Measurements from ENCODE around the gene CPT2. TPM values are rescaled to one million over a fixed set of nuclear protein-coding genes. Genes with fewer than 3 reads are reported as not detected.

Gene CPT2
- 10 to 100 TPM; 17.2 to 28.8 (median 21.7) TPM for total RNA-seq

DNA sequence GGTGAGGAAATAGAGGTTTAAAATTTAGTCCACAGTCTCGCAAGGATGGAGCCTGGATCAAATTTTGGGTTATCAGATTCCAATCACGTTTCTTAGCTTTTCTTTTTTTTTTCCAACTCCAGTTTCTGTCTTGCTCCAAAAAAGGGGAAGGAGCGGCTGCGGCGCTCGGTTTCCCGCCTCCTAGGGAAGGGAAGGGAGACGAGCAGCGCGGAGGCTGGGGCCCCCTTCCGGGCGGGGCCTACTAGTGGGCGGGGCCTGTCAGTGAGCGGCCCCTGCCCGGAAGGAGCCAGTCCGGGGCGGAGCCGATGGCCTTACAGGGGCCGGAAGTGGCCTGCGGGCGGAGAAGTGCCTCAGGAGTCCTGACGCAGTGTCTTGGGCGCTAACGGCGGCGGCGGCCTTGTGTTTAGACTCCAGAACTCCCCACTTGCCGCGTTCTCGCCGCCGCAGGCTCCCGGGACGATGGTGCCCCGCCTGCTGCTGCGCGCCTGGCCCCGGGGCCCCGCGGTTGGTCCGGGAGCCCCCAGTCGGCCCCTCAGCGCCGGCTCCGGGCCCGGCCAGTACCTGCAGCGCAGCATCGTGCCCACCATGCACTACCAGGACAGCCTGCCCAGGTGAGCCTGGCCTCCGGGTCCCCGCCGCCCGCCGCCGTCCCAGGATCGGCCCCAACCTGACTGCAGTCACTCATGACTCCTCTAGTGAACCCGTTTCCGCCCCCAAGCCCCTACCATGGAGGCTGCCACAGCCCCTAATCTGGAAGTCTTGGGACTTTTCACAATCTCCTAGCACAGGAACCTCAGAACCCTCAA lies at the start of gene CPT2:
CPT2 (plus strand) TSS at position 340 of the 806 bp plus-strand sequence; CDS start at position 460, 120 bp downstream.
- peak; percentile 85 to 91 for DNase-seq (ENCODE audit: low spot score in 2 of 2)
- Histone ChIP-seq H3K36me3 (peaks cover 0 to 13% (median 0%) of the 10 kb centered on the region in 3 donors), H3K4me1 (peaks cover 0 to 43% (median 14%) of the 10 kb centered on the region in 4 donors), H3K27ac (peak within 1 kb of the TSS; percentile 93 to 100 (median 99)), H3K27me3 (no peaks in the 10 kb centered on the region), H3K4me3 (peak within 1 kb of the TSS; percentile 91 to 100 (median 94)), H3K9me3 (no peaks in the 10 kb centered on the region)
- WGBS, 2 donors = 0 to 1% methylated on average over 29 to 36 of the region's 57 CpGs
- TF ChIP-seq EP300 (IDR thresholded peaks at IDR 0.05) (peak; percentile 46 to 98), POLR2A (IDR thresholded peaks at IDR 0.05) (peak; percentile 98 to 99)
- TF ChIP-seq, protein P1, sequence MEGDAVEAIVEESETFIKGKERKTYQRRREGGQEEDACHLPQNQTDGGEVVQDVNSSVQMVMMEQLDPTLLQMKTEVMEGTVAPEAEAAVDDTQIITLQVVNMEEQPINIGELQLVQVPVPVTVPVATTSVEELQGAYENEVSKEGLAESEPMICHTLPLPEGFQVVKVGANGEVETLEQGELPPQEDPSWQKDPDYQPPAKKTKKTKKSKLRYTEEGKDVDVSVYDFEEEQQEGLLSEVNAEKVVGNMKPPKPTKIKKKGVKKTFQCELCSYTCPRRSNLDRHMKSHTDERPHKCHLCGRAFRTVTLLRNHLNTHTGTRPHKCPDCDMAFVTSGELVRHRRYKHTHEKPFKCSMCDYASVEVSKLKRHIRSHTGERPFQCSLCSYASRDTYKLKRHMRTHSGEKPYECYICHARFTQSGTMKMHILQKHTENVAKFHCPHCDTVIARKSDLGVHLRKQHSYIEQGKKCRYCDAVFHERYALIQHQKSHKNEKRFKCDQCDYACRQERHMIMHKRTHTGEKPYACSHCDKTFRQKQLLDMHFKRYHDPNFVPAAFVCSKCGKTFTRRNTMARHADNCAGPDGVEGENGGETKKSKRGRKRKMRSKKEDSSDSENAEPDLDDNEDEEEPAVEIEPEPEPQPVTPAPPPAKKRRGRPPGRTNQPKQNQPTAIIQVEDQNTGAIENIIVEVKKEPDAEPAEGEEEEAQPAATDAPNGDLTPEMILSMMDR (IDR thresholded peaks at IDR 0.05) = peak in 2 of 5 experiments; percentile 29 to 57

DNA sequence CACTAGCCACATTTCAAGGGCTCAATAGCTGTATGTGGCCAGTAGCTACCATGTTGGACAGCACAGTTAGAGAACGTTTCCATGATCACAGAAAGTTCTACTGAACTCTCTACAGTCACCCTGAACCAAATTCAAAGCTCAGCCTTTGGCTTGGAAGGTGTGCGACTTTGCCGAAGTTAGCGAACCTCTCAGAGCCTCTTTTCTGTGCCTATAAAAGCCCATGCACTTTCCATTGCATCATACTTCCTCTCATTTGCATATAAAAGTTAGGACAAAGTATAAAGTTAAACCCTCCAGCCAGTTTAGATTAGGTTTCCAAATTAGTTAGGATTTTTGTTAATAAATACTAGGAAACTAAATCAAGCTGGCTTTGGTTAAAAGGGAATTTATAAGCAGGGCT lies 49.5 kb upstream of the CPT2 start:
- H3K4me1 ChIP-seq = peaks cover 0 to 9% (median 0%) of the 10 kb centered on the region in 4 donors
- DNase-seq (ENCODE audit: low spot score in 2 of 2) = no peak
- no peaks in the 10 kb centered on the region for H3K9me3 ChIP-seq
- no peak overlapping the region for H3K27ac ChIP-seq
- TF ChIP-seq, protein P1 (IDR thresholded peaks at IDR 0.05) = no peak
- 86 to 89% methylated on average over 4 of the region's 4 CpGs for WGBS, 2 donors
- H3K36me3 ChIP-seq = no peaks in the 10 kb centered on the region
- H3K27me3 ChIP-seq = no peaks in the 10 kb centered on the region
- H3K4me3 ChIP-seq = no peak overlapping the region

DNA sequence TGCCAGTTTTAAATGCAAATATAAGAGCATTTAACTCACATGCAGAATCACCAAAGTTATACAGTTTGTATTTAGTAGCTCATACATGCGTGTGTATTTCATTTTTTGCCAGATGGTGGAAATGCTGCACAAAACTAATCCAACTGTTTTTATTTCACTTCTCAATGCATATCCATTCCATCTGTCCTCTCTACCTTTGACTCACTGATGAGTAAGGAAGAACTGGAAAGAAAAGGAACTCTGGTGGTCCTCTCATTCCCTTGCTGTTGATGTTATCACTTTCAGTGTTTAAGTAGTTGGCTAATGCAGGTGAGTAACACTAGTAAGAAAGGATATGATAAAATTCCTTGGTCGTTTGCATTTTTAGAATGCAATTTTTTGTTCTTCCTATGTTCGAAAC lies 48.5 kb upstream of the CPT2 start:
- Histone ChIP-seq H3K27me3 (no peaks in the 10 kb centered on the region), H3K4me3 (no peak overlapping the region), H3K27ac (no peak overlapping the region), H3K36me3 (no peaks in the 10 kb centered on the region), H3K4me1 (peaks cover 0 to 9% (median 0%) of the 10 kb centered on the region in 4 donors), H3K9me3 (no peaks in the 10 kb centered on the region)
- no peak for TF ChIP-seq EP300 (IDR thresholded peaks at IDR 0.05)
- TF ChIP-seq, protein P1 (IDR thresholded peaks at IDR 0.05) = no peak
- no peak for TF ChIP-seq POLR2A (IDR thresholded peaks at IDR 0.05)
- no peak for DNase-seq (ENCODE audit: low spot score in 2 of 2)
- WGBS, 2 donors = 86 to 87% methylated on average over 3 of the region's 3 CpGs

DNA sequence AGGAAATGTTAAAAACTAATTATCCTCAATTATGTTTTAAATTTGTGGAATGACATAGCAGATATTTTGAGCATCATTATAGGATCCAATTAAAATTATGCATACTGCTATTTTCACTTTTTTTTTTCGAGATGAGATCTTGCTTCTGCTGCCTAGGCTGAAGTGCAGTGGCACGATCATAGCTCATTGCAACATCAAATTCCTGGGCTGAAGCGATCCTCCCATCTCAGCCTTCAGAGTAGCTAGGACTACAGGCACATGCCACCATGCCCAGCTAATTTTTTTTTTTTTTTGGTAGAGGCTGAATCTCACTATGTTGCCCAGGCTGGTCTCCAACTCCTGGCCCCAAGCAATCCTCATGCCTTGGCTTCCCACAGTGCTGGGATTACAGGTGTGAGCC lies 42.9 kb upstream of the CPT2 start:
- H3K9me3 ChIP-seq = no peaks in the 10 kb centered on the region
- no peak for TF ChIP-seq POLR2A (IDR thresholded peaks at IDR 0.05)
- TF ChIP-seq EP300 (IDR thresholded peaks at IDR 0.05) = no peak
- TF ChIP-seq, protein P1 (IDR thresholded peaks at IDR 0.05) = no peak
- DNase-seq (ENCODE audit: low spot score in 2 of 2) = no peak
- no peaks in the 10 kb centered on the region for H3K27me3 ChIP-seq
- H3K36me3 ChIP-seq = no peaks in the 10 kb centered on the region
- H3K4me1 ChIP-seq = no peaks in the 10 kb centered on the region
- H3K4me3 ChIP-seq = no peak overlapping the region
- WGBS, 2 donors = 75 to 80% methylated on average over 3 of the region's 3 CpGs
- no peak overlapping the region for H3K27ac ChIP-seq

DNA sequence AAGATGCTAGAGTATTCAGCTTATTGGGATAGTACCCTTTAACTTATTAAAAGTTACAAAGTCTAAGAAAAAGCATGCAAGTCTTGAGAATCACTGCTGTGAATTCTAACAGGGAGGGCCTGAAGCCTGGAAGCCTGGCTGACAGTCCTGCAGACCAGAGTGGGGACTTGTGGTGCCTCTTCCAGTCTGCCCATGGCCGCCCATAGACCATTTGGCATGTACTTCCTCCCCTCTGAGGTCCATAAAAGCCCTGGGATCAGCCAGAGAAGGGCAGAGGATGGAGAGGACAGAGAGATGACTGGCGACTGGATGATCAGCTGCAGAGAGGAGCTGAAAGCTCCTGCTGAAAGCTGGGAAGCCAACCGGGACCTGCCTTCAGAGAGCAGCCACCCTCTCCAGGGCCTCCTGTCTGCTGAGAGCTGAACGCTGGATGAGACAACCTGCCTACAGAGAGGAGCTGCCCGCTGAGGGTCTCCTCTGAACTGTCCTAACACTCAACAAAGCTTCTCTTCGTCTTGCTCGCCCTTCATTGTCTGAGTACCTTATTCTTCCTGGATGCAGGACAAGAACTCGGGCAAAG lies 41.7 kb upstream of the CPT2 start:
- no peak for DNase-seq (ENCODE audit: low spot score in 2 of 2)
- H3K4me3 ChIP-seq = no peak overlapping the region
- WGBS, 2 donors = 76 to 78% methylated on average over 8 of the region's 8 CpGs
- no peaks in the 10 kb centered on the region for H3K27me3 ChIP-seq
- H3K4me1 ChIP-seq = no peaks in the 10 kb centered on the region
- H3K9me3 ChIP-seq = no peaks in the 10 kb centered on the region
- H3K27ac ChIP-seq = no peak overlapping the region
- TF ChIP-seq, protein P1 (IDR thresholded peaks at IDR 0.05) = no peak
- no peak for TF ChIP-seq POLR2A (IDR thresholded peaks at IDR 0.05)
- no peak for TF ChIP-seq EP300 (IDR thresholded peaks at IDR 0.05)
- H3K36me3 ChIP-seq = no peaks in the 10 kb centered on the region
